ENCODE data around the gene APOA4. TPM values are rescaled to one million over a fixed set of nuclear protein-coding genes. Genes with fewer than 3 reads are reported as not detected.

Gene APOA4
- total and polyA plus RNA-seq, 2 of the 13 experiments (the other 11 are each of a cell fraction or from before 2014, with no cell fraction given), result 3.8 to 7.2 TPM

GRCh38 chr11:116772443-116773202, 50.5 kb downstream of the APOA4 start, which contains the start of gene BUD13 (continued):
- 0 out of 2 replicates have a peak, but pooled peaks have one; percentile 44 for TF ChIP-seq AHDC1 (CRISPR knock-in tag; IDR thresholded peaks at IDR 0.05; ENCODE audit: borderline replicate concordance)
- TF ChIP-seq POLR2G (IDR thresholded peaks at IDR 0.05; ENCODE audit: low read depth, low read length), result peak; percentile 86
- TF ChIP-seq HOXD1 (CRISPR knock-in tag; IDR thresholded peaks at IDR 0.05), result peak; percentile 69; the same call in 1 of the 2 replicates
- peak; percentile 81 for TF ChIP-seq ZNF564 (CRISPR knock-in tag; IDR thresholded peaks at IDR 0.05)
- TF ChIP-seq ZMYM2 (CRISPR knock-in tag; IDR thresholded peaks at IDR 0.05), result peak; percentile 64; the same call in 1 of the 2 replicates
- peak; percentile 82; the same call in 1 of the 2 replicates for TF ChIP-seq ZNF569 (CRISPR knock-in tag; IDR thresholded peaks at IDR 0.05; ENCODE audit: borderline replicate concordance)
- TF ChIP-seq ZNF292 (CRISPR knock-in tag; IDR thresholded peaks at IDR 0.05; ENCODE audit: borderline replicate concordance, low read depth), result peak; percentile 77; the same call in 1 of the 2 replicates
- TF ChIP-seq TBP (CRISPR knock-in tag; IDR thresholded peaks at IDR 0.05), result no peak
- no peak for TF ChIP-seq ZNF101 (CRISPR knock-in tag; IDR thresholded peaks at IDR 0.05; ENCODE audit: borderline replicate concordance, low read depth)
- TF ChIP-seq ATF7-NPFF (CRISPR knock-in tag; IDR thresholded peaks at IDR 0.05; ENCODE audit: low read depth), result peak; percentile 81
- TF ChIP-seq RBAK (CRISPR knock-in tag; IDR thresholded peaks at IDR 0.05), result no peak; the same call in 1 of the 2 replicates
- TF ChIP-seq IRF9 (CRISPR knock-in tag; IDR thresholded peaks at IDR 0.05; ENCODE audit: borderline replicate concordance), result peak; percentile 83; the same call in 1 of the 2 replicates
- peak; percentile 99 for TF ChIP-seq ZNF788 (CRISPR knock-in tag; IDR thresholded peaks at IDR 0.05; ENCODE audit: borderline replicate concordance)
- peak; percentile 88 for TF ChIP-seq PHF20 (CRISPR knock-in tag; IDR thresholded peaks at IDR 0.05)
- TF ChIP-seq ZNF143 (CRISPR knock-in tag; IDR thresholded peaks at IDR 0.05), result no peak
- TF ChIP-seq GPBP1L1 (CRISPR knock-in tag; IDR thresholded peaks at IDR 0.05), result no peak
- 0 out of 2 replicates have a peak, but pooled peaks have one; percentile 52 for TF ChIP-seq TOE1 (CRISPR knock-in tag; IDR thresholded peaks at IDR 0.05)
- no peak for TF ChIP-seq PCBP1 (IDR thresholded peaks at IDR 0.05; ENCODE audit: borderline replicate concordance, low read depth, low read length)
- TF ChIP-seq ZIK1 (CRISPR knock-in tag; IDR thresholded peaks at IDR 0.05; ENCODE audit: borderline replicate concordance, low read depth), result peak; percentile 72; the same call in 1 of the 2 replicates
- TF ChIP-seq ZNF747 (CRISPR knock-in tag; IDR thresholded peaks at IDR 0.05; ENCODE audit: borderline replicate concordance), result peak; percentile 96
- TF ChIP-seq FOXC1 (CRISPR knock-in tag; IDR thresholded peaks at IDR 0.05; ENCODE audit: borderline replicate concordance), result peak; percentile 87

Measured in HepG2 (cell line).